OCI-LY1 (cell line): ENCODE data around the gene VPS26B.

Source experiments
- CTCF ChIP-seq: fragments of 200-600 bp; sonication (generic), shearing (Covaris generic); IDR thresholded peaks from 2 replicates; pipeline ENCODE4 v1.5.1; 2017; ENCODE audit warnings: mild to moderate bottlenecking, antibody characterized with exemption, low read length, moderate library complexity, mixed read lengths
- EZH2 ChIP-seq: fragments of 200-600 bp; sonication (generic), shearing (Covaris generic); IDR thresholded peaks from 2 replicates; pipeline ENCODE4 v1.8.0; 2017; ENCODE audit warnings: borderline replicate concordance, mixed run types, mild to moderate bottlenecking, antibody characterized with exemption, low read length, moderate library complexity, mixed read lengths

- TF ChIP-seq CTCF, result no peak
- TF ChIP-seq EZH2, result no peak
Observed at GRCh38 chr11:134178032-134178674, 46.3 kb upstream of the VPS26B start.
